Activated CD4-positive, alpha-beta T cell treated with anti-CD3 and anti-CD28 coated beads, Interleukin-2, amount 10 ng/mL, durations not matched to agents 7 days and 5 days (primary cell): ENCODE data around the gene METTL18. TPM values are rescaled to one million over a fixed set of nuclear protein-coding genes. Genes with fewer than 3 reads are reported as not detected.
"Not testable (repeated sequence)": the region's sequence is repeated elsewhere in the genome, so short reads cannot be mapped to it uniquely, and the experiment has no call there.

ENCODE experiments used
- CTCF ChIA-PET: fragments of 350-600 bp; sonication (Branson Sonifier 250); formaldehyde crosslinking; loops from one replicate; lab custom pipeline; 2021; ENCODE audit warnings: antibody characterized with exemption; lab: Charles Lee
- POLR2A ChIA-PET: fragments of 350-600 bp; sonication (Branson Sonifier 250); formaldehyde crosslinking; loops from one replicate; lab custom pipeline; 2021; ENCODE audit warnings: antibody characterized with exemption; lab: Charles Lee
- DNase-seq: peaks from one replicate; pipeline ENCODE4 v3.0.0-alpha.2; 2020
- H3K27ac Mint-ChIP-seq: one replicate; pipeline ENCODE4 v1.8.0; 2021; ENCODE audit warnings: mild to moderate bottlenecking, moderate library complexity, mixed read lengths
- H3K27me3 Mint-ChIP-seq: one replicate; pipeline ENCODE4 v1.8.0; 2021; ENCODE audit warnings: mixed read lengths
- H3K36me3 Mint-ChIP-seq: one replicate; pipeline ENCODE4 v1.8.0; 2021; ENCODE audit warnings: low read depth, mixed read lengths
- H3K4me1 Mint-ChIP-seq: one replicate; pipeline ENCODE4 v1.8.0; 2021; ENCODE audit warnings: mixed read lengths
- H3K4me3 Mint-ChIP-seq: one replicate; pipeline ENCODE4 v1.8.0; 2021; ENCODE audit warnings: mild to moderate bottlenecking, moderate library complexity, mixed read lengths
- H3K9me3 Mint-ChIP-seq: one replicate; pipeline ENCODE4 v1.8.0; 2021; ENCODE audit warnings: mixed read lengths
- total RNA-seq, 2 experiments: library from RNA; stranded (reverse); gene quantifications; one replicate each; pipeline ENCODE4 v1.2.3, GENCODE V29; 2021

METTL18 gene
- total RNA-seq, 2 experiments from 2014 or later = 13.4 to 18.4 TPM

GRCh38 chr1:169811418-169812035 is 16.8 kb upstream of the METTL18 start:
- H3K36me3 Mint-ChIP-seq = peaks cover 47% of the 10 kb centered on the region

GRCh38 chr1:169809370-169810095 is 14.8 kb upstream of the METTL18 start:
- Mint-ChIP-seq H3K27me3 (no peaks in the 10 kb centered on the region), H3K4me3 (no peak overlapping the region), H3K9me3 (peaks cover 3% of the 10 kb centered on the region), H3K4me1 (peaks cover 6% of the 10 kb centered on the region), H3K36me3 (peaks cover 36% of the 10 kb centered on the region), H3K27ac (no peak overlapping the region)
- ChIA-PET POLR2A (no interaction called here), CTCF (interaction anchor here (1.0 to 1.5 kb wide), 3 partner anchors 10 to 27 kb away, joined by 3 to 5 read pairs (median 3); no protein-coding TSS in a partner anchor)
- DNase-seq = peak; percentile 39

More at GRCh38 chr1:169811418-169812035, 16.8 kb upstream of the METTL18 start:
- H3K27ac Mint-ChIP-seq, H3K9me3 Mint-ChIP-seq, POLR2A ChIA-PET, H3K27me3 Mint-ChIP-seq, DNase-seq, H3K4me1 Mint-ChIP-seq, CTCF ChIA-PET, H3K4me3 Mint-ChIP-seq: not testable (repeated sequence)

GRCh38 chr1:169804941-169805340 is 10.2 kb upstream of the METTL18 start:
- H3K4me3 Mint-ChIP-seq = no peak overlapping the region
- ChIA-PET POLR2A (no interaction called here), CTCF (no interaction called here)
- H3K27ac Mint-ChIP-seq = no peak overlapping the region
- no peaks in the 10 kb centered on the region for H3K9me3 Mint-ChIP-seq
- DNase-seq = no peak
- H3K36me3 Mint-ChIP-seq = peaks cover 42% of the 10 kb centered on the region
- peaks cover 18% of the 10 kb centered on the region for H3K4me1 Mint-ChIP-seq
- no peaks in the 10 kb centered on the region for H3K27me3 Mint-ChIP-seq

GRCh38 chr1:169802888-169803287 is 8.2 kb upstream of the METTL18 start:
- Mint-ChIP-seq H3K9me3 (no peaks in the 10 kb centered on the region), H3K27ac (no peak overlapping the region), H3K4me3 (no peak overlapping the region), H3K36me3 (peaks cover 45% of the 10 kb centered on the region), H3K4me1 (peaks cover 32% of the 10 kb centered on the region), H3K27me3 (no peaks in the 10 kb centered on the region)
- CTCF ChIA-PET = no interaction called here
- DNase-seq = no peak
- POLR2A ChIA-PET = no interaction called here

- no peak for DNase-seq
- peak overlapping the region; percentile 85 for H3K4me3 Mint-ChIP-seq
- H3K27ac Mint-ChIP-seq = no peak overlapping the region
- no peaks in the 10 kb centered on the region for H3K27me3 Mint-ChIP-seq
- H3K36me3 Mint-ChIP-seq = peaks cover 54% of the 10 kb centered on the region
- H3K4me1 Mint-ChIP-seq = peaks cover 66% of the 10 kb centered on the region
- POLR2A ChIA-PET = no interaction called here
- CTCF ChIA-PET = interaction anchor here (0.8 to 2.9 kb wide), 3 partner anchors 12 to 85 kb away, joined by 3 to 8 read pairs (median 5); no protein-coding TSS in a partner anchor
- no peaks in the 10 kb centered on the region for H3K9me3 Mint-ChIP-seq
Observed at GRCh38 chr1:169797281-169797680, 2.6 kb upstream of the METTL18 start.

GRCh38 chr1:169796274-169796810 is 1.6 kb upstream of the METTL18 start:
- POLR2A ChIA-PET = no interaction called here
- CTCF ChIA-PET = interaction anchor here (1.1 to 2.9 kb wide), 2 partner anchors 13 to 84 kb away, joined by 5 to 8 read pairs; no protein-coding TSS in a partner anchor
- Mint-ChIP-seq H3K27me3 (no peaks in the 10 kb centered on the region), H3K27ac (peak overlapping the region; percentile 94), H3K4me1 (peaks cover 69% of the 10 kb centered on the region), H3K4me3 (peak overlapping the region; percentile 85), H3K9me3 (no peaks in the 10 kb centered on the region), H3K36me3 (peaks cover 56% of the 10 kb centered on the region)
- no peak for DNase-seq

GRCh38 chr1:169795687-169796086 is 980 bp upstream of the METTL18 start:
- peaks cover 71% of the 10 kb centered on the region for H3K4me1 Mint-ChIP-seq
- H3K4me3 Mint-ChIP-seq = peak overlapping the region; percentile 85
- peak overlapping the region; percentile 94 for H3K27ac Mint-ChIP-seq
- no peaks in the 10 kb centered on the region for H3K27me3 Mint-ChIP-seq
- ChIA-PET POLR2A (interaction anchor here (0.7 kb wide), 2 partner anchors 153 to 1373 kb away, joined by 3 to 6 read pairs; no protein-coding TSS in a partner anchor), CTCF (interaction anchor here (0.8 to 2.9 kb wide), 2 partner anchors 38 to 83 kb away, joined by 3 to 8 read pairs; no protein-coding TSS in a partner anchor)
- peak; percentile 44 for DNase-seq
- no peaks in the 10 kb centered on the region for H3K9me3 Mint-ChIP-seq
- H3K36me3 Mint-ChIP-seq = peaks cover 57% of the 10 kb centered on the region

- peaks cover 50% of the 10 kb centered on the region for H3K36me3 Mint-ChIP-seq
- POLR2A ChIA-PET = no interaction called here
Observed at GRCh38 chr1:169793730-169794129, 977 bp downstream of the METTL18 start.

GRCh38 chr1:169788402-169788801 is 6.3 kb downstream of the METTL18 start:
- POLR2A ChIA-PET = no interaction called here
- CTCF ChIA-PET = no interaction called here
- Mint-ChIP-seq H3K27ac (no peak overlapping the region), H3K36me3 (peaks cover 19% of the 10 kb centered on the region), H3K4me1 (peaks cover 21% of the 10 kb centered on the region), H3K27me3 (peaks cover 33% of the 10 kb centered on the region), H3K4me3 (no peak overlapping the region), H3K9me3 (no peaks in the 10 kb centered on the region)
- DNase-seq = no peak

More at GRCh38 chr1:169793730-169794129, 977 bp downstream of the METTL18 start:
- H3K4me1 Mint-ChIP-seq = peaks cover 57% of the 10 kb centered on the region
- peak overlapping the region; percentile 85 for H3K4me3 Mint-ChIP-seq
- peaks cover 3% of the 10 kb centered on the region for H3K27me3 Mint-ChIP-seq
- H3K27ac Mint-ChIP-seq = peak overlapping the region; percentile 94
- no peaks in the 10 kb centered on the region for H3K9me3 Mint-ChIP-seq
- CTCF ChIA-PET = interaction anchor here (1.2 kb wide), 1 partner anchor 82 kb away, joined by 3 read pairs; no protein-coding TSS in a partner anchor
- no peak for DNase-seq

GRCh38 chr1:169786974-169787373 is 7.7 kb downstream of the METTL18 start:
- Mint-ChIP-seq H3K36me3 (peaks cover 8% of the 10 kb centered on the region), H3K4me3 (no peak overlapping the region), H3K27ac (no peak overlapping the region), H3K27me3 (peaks cover 39% of the 10 kb centered on the region), H3K9me3 (no peaks in the 10 kb centered on the region), H3K4me1 (peaks cover 8% of the 10 kb centered on the region)
- ChIA-PET CTCF (interaction anchor here (0.9 to 1.0 kb wide), 2 partner anchors 8 to 94 kb away, joined by 3 read pairs; partner anchors contain the start of gene METTL18), POLR2A (no interaction called here)
- no peak for DNase-seq

GRCh38 chr1:169785267-169785666 is 9.4 kb downstream of the METTL18 start:
- Mint-ChIP-seq H3K27ac (no peak overlapping the region), H3K9me3 (no peaks in the 10 kb centered on the region), H3K36me3 (no peaks in the 10 kb centered on the region), H3K4me1 (no peaks in the 10 kb centered on the region), H3K4me3 (no peak overlapping the region), H3K27me3 (peaks cover 39% of the 10 kb centered on the region)
- CTCF ChIA-PET = no interaction called here
- POLR2A ChIA-PET = no interaction called here
- DNase-seq = no peak

- no peaks in the 10 kb centered on the region for H3K4me1 Mint-ChIP-seq
- no peak overlapping the region for H3K27ac Mint-ChIP-seq
- H3K4me3 Mint-ChIP-seq = no peak overlapping the region
- ChIA-PET CTCF (interaction anchor here (1.0 kb wide), 1 partner anchor 8 kb away, joined by 3 read pairs; no protein-coding TSS in a partner anchor), POLR2A (no interaction called here)
- H3K9me3 Mint-ChIP-seq = no peaks in the 10 kb centered on the region
- no peaks in the 10 kb centered on the region for H3K36me3 Mint-ChIP-seq
- DNase-seq = no peak
- peaks cover 35% of the 10 kb centered on the region for H3K27me3 Mint-ChIP-seq
Observed at GRCh38 chr1:169784102-169784501, 10.6 kb downstream of the METTL18 start.
